Breast epithelium (tissue), 4 donors: ENCODE results near the gene TRIM27. TPM values are rescaled to one million over a fixed set of nuclear protein-coding genes. Genes with fewer than 3 reads are reported as not detected.

Experiments used
- DNase-seq, 2 donors: peaks; one replicate each; pipeline ENCODE4 v3.0.0-alpha.2; 2019; ENCODE audit warnings: low spot score in 2 of 2
- H3K27ac ChIP-seq, 2 donors: fragments of 200-600 bp; sonication (generic) in 1 of 2; one replicate each; pipeline ENCODE4 v1.5.1; 2016 to 2019; ENCODE audit warnings: mild to moderate bottlenecking in 1 of 2
- H3K27me3 ChIP-seq, 2 donors: fragments of 200-600 bp; sonication (generic) in 1 of 2; one replicate each; pipeline versions ENCODE4 v1.5.1 to v1.6.0; 2017 to 2019; ENCODE audit warnings: control low read depth in 1 of 2, mild to moderate bottlenecking in 1 of 2
- H3K36me3 ChIP-seq: fragments of 200-600 bp; one replicate; pipeline ENCODE4 v1.5.1; 2019
- H3K4me1 ChIP-seq, 2 donors: fragments of 200-600 bp; sonication (generic); one replicate each; pipeline ENCODE4 v1.5.1; 2016 to 2019; ENCODE audit warnings: control low read depth in 1 of 2
- H3K4me3 ChIP-seq, 3 donors: fragments of 200-600 bp; sonication (generic); 1 replicate in 2 of 3; 2 replicates in 1 of 3; pipeline ENCODE4 v1.5.1; 2016 to 2019; ENCODE audit warnings: mild to moderate bottlenecking in 3 of 3, moderate library complexity in 2 of 3
- H3K9me3 ChIP-seq, 2 donors: fragments of 200-600 bp; sonication (generic) in 1 of 2; one replicate each; pipeline ENCODE4 v1.5.1; 2016 to 2019; ENCODE audit warnings: control low read depth in 1 of 2
- POLR2A ChIP-seq: fragments of 450-650 bp; IDR thresholded peaks from one replicate; pipeline ENCODE4 v1.6.1; 2016; ENCODE audit warnings: antibody characterized with exemption, mild to moderate bottlenecking, moderate library complexity
- POLR2AphosphoS5 ChIP-seq, 3 donors: sonication (generic); formaldehyde crosslinking; IDR thresholded peaks; one replicate each; pipeline ENCODE4 v1.6.1; 2017; ENCODE audit warnings: antibody characterized with exemption in 3 of 3
- intact Hi-C: fragments of 100-400 bp; cut with DNase I; formaldehyde crosslinking; loops from one replicate; pipeline ENCODE4 v1.15.1; 2023; ENCODE audit warnings: low total_unique reads
- total RNA-seq, 3 donors: library from RNA; depleted of rRNA; stranded (reverse); fragments of >200 nt; gene quantifications; one replicate each; pipeline ENCODE4 v1.1.0, GENCODE V29; 2016
- TF ChIP-seq, protein P1 (sequence below), 3 donors: fragments of 450-650 bp; IDR thresholded peaks; one replicate each; pipeline ENCODE4 v1.5.1; 2016 to 2017; ENCODE audit warnings: antibody characterized with exemption in 3 of 3, mild to moderate bottlenecking in 3 of 3, moderate library complexity in 3 of 3

Gene TRIM27
- total RNA-seq, 3 donors from 2014 or later = 38.7 to 106 (median 80.3) TPM

DNA sequence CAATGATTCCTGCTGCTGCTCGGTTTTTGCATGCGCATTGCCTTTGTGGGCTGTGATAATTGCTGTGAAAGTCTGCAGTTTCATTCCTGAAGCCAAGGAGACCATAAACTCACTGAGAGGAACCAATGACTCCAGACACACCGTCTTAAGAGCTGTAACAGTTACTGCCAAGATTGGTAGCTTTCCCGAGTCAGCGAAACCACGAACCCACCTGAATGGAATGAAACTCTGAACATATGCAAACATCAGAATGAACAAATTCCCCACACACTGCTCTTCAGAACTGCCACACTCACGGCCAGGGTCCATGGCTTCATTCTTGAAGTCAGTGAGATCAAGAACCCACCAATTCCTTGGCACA lies 37.7 kb downstream of the TRIM27 start:
- Histone ChIP-seq H3K4me1 (no peaks in the 10 kb centered on the region), H3K4me3 (no peak overlapping the region), H3K27me3 (peaks cover 0 to 5% of the 10 kb centered on the region in 2 donors), H3K9me3 (no peaks in the 10 kb centered on the region), H3K36me3 (no peaks in the 10 kb centered on the region), H3K27ac (no peak overlapping the region)
- TF ChIP-seq POLR2AphosphoS5 (IDR thresholded peaks at IDR 0.05) (no peak), POLR2A (no peak)
- TF ChIP-seq, protein P1, sequence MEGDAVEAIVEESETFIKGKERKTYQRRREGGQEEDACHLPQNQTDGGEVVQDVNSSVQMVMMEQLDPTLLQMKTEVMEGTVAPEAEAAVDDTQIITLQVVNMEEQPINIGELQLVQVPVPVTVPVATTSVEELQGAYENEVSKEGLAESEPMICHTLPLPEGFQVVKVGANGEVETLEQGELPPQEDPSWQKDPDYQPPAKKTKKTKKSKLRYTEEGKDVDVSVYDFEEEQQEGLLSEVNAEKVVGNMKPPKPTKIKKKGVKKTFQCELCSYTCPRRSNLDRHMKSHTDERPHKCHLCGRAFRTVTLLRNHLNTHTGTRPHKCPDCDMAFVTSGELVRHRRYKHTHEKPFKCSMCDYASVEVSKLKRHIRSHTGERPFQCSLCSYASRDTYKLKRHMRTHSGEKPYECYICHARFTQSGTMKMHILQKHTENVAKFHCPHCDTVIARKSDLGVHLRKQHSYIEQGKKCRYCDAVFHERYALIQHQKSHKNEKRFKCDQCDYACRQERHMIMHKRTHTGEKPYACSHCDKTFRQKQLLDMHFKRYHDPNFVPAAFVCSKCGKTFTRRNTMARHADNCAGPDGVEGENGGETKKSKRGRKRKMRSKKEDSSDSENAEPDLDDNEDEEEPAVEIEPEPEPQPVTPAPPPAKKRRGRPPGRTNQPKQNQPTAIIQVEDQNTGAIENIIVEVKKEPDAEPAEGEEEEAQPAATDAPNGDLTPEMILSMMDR (IDR thresholded peaks at IDR 0.05) = no peak
- no peak for DNase-seq
- intact Hi-C loops = no loop called here

GRCh38 chr6:28884423-28885131 lies 39.2 kb downstream of the TRIM27 start:
- DNase-seq = no peak
- no peaks in the 10 kb centered on the region for H3K36me3 ChIP-seq
- H3K27me3 ChIP-seq = peaks cover 0 to 5% of the 10 kb centered on the region in 2 donors
- intact Hi-C loops = no loop called here
- H3K27ac ChIP-seq = no peak overlapping the region
- no peaks in the 10 kb centered on the region for H3K9me3 ChIP-seq
- H3K4me1 ChIP-seq = no peaks in the 10 kb centered on the region
- peak overlapping the region in 1 of 3 donors; percentile 44 for H3K4me3 ChIP-seq
- TF ChIP-seq, protein P1 (IDR thresholded peaks at IDR 0.05) = no peak
- TF ChIP-seq POLR2A = no peak
- TF ChIP-seq POLR2AphosphoS5 (IDR thresholded peaks at IDR 0.05) = no peak

DNA sequence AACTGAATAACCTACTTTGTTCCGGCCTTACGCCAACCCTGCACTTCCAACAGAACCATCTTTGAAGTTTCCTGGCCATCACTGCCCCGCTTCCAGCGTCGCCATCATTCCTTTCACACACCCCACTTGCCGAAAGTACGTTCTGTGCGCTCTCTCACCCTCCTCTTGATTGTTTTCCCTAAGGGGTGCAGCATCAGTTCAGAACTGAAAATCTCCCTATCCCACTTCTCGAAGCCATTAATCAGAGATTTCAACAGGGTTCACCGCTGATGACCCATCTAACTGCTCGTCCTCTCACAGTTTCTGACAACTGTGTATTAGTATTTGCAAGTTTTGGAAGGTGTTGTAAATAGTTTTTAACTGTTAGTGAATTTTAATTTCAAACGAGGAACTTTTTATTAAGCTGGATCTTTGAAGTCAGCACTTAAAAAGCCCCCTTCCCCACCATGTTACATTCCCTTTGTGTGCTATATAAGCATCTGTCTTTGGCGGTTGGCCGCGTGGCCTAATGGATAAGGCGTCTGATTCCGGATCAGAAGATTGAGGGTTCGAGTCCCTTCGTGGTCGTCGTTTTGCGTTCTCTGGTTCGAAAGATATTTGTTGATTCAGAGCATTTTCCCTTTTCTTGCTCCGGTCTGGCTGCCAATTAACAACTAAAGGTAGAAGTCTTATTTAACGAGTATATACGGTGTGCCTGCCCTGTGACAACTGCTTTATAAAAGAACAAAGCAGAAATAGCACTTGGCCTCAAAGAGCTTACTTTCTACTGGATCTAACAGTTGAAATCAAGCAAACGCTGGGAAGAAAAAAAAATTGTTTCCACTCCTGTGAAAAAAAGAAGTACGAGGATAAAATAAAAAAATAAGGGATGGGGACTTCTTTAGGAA lies 42.6 kb downstream of the TRIM27 start:
- H3K27ac ChIP-seq = peak overlapping the region; percentile 54 to 58
- H3K4me3 ChIP-seq = peak overlapping the region; percentile 38 to 72 (median 57)
- DNase-seq = peak; percentile 71 to 75
- no peaks in the 10 kb centered on the region for H3K4me1 ChIP-seq
- TF ChIP-seq, protein P1 (IDR thresholded peaks at IDR 0.05) = no peak
- TF ChIP-seq POLR2AphosphoS5 (IDR thresholded peaks at IDR 0.05) = peak in 2 of 3 donors; percentile 36 to 77
- intact Hi-C loops = no loop called here
- H3K27me3 ChIP-seq = peaks cover 0 to 9% of the 10 kb centered on the region in 2 donors
- H3K9me3 ChIP-seq = no peaks in the 10 kb centered on the region
- H3K36me3 ChIP-seq = no peaks in the 10 kb centered on the region

DNA sequence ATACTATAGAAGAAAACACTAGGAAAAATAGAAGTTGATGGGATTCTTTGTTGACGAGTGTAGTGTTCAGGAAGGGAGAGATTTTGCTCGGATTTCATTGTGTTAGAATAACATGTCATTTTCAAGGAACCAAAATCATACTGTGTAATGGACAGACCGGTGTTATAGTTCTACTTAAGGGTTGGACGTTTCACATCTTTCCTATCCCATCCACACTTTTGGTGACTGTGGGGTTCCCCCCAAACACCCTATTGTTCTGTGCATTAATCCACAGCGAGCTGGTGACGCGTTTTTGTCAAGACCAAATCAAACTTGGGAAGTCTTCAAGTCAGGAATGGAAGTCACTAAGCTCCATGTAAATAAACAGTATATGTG lies 43.3 kb downstream of the TRIM27 start:
- TF ChIP-seq, protein P1 (IDR thresholded peaks at IDR 0.05) = no peak
- no peak for TF ChIP-seq POLR2A
- TF ChIP-seq POLR2AphosphoS5 (IDR thresholded peaks at IDR 0.05) = no peak
- H3K27me3 ChIP-seq = peaks cover 0 to 16% of the 10 kb centered on the region in 2 donors
- peak overlapping the region; percentile 54 to 58 for H3K27ac ChIP-seq
- H3K4me1 ChIP-seq = no peaks in the 10 kb centered on the region
- no peak for DNase-seq
- intact Hi-C loops = no loop called here
- no peaks in the 10 kb centered on the region for H3K36me3 ChIP-seq
- H3K9me3 ChIP-seq = no peaks in the 10 kb centered on the region
- H3K4me3 ChIP-seq = peak overlapping the region; percentile 38 to 72 (median 57)

DNA sequence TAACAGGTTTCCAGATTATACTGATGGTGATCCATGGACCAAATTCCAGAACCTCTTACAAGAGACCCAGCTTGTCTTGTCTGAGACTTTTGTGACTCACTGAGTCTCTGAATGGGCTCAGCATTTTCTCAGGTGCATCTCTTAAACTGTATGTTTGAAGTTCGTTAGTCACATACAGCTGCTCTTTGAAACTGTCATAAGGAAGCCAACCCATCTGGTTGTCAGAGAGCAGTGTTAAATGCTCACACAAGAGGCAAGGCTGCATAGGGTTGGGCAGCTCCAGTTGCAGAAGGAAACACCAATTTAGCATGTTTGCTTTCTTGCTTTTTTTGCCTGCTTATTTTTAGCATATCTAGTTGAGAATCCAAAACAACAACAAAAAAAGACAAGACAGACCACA lies 47.1 kb downstream of the TRIM27 start:
- no peak for TF ChIP-seq POLR2AphosphoS5 (IDR thresholded peaks at IDR 0.05)
- no peak for TF ChIP-seq POLR2A
- TF ChIP-seq, protein P1 (IDR thresholded peaks at IDR 0.05) = no peak
- Histone ChIP-seq H3K4me1 (no peaks in the 10 kb centered on the region), H3K27me3 (peaks cover 0 to 23% of the 10 kb centered on the region in 2 donors), H3K36me3 (no peaks in the 10 kb centered on the region), H3K9me3 (no peaks in the 10 kb centered on the region), H3K4me3 (no peak overlapping the region), H3K27ac (no peak overlapping the region)
- intact Hi-C loops = loop anchor here (5.0 kb wide), 1 partner anchor 739 kb away; no protein-coding TSS in a partner anchor
- no peak for DNase-seq
